AG04449 (cell line): Measurements from ENCODE around the gene SPNS1.
A peak's percentile ranks its signal among the peaks of the same experiment; 100 is the strongest.

Experiments
- CTCF ChIA-PET: fragments of 350-600 bp; formaldehyde crosslinking; extraction: SDS; loops from one replicate; lab custom pipeline; 2021; ENCODE audit warnings: antibody characterized with exemption; lab: Yijun Ruan, JAX
- POLR2A ChIA-PET: fragments of 400-600, 350-600 bp; formaldehyde crosslinking; extraction: SDS; loops from one replicate; lab custom pipeline; 2020; ENCODE audit warnings: antibody characterized with exemption, inconsistent platforms; lab: Yijun Ruan, JAX
- DNase-seq: peaks from one replicate; pipeline ENCODE4 v3.0.0-alpha.2; 2010; ENCODE audit warnings: low read depth, low spot score
- H3K4me3 ChIP-seq: 2 replicates; pipeline ENCODE4 v1.5.1; 2011; ENCODE audit warnings: low read depth, mild to moderate bottlenecking, control low read depth, low read length
- CTCF ChIP-seq: IDR thresholded peaks from one replicate; pipeline ENCODE4 v1.5.1; 2011; ENCODE audit warnings: mild to moderate bottlenecking, moderate library complexity, low read length, control low read depth, inconsistent platforms; ENCODE audit not compliant: insufficient read depth; ENCODE audit errors: missing control alignments

SPNS1 gene

DNA sequence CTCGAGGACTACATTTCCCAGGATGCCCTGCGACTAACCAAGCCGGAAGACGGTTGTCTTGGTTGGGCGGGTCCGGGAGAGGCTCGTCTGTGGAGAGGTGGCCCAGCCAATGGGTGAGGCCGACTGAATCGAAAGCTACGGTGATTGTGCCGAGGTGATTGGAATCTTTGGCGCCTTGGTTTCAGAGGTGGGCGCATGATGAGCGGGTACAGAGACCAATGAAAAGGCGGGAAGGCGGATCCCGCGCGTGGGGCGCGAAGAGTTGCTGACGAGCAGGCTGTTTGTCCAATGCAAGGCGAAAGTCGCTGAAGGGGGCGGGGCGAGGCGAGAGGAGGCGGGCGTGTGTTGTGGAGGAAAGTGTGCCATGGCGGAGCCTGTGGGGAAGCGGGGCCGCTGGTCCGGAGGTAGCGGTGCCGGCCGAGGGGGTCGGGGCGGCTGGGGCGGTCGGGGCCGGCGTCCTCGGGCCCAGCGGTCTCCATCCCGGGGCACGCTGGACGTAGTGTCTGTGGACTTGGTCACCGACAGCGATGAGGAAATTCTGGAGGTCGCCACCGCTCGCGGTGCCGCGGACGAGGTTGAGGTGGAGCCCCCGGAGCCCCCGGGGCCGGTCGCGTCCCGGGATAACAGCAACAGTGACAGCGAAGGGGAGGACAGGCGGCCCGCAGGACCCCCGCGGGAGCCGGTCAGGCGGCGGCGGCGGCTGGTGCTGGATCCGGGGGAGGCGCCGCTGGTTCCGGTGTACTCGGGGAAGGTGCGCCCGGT is 23.7 kb upstream of the SPNS1 start, which contains the start of gene NFATC2IP:
Gene NFATC2IP, plus strand, starts transcription at position 290 of the 762 bp plus-strand sequence. Its CDS starts 75 bp downstream, at position 365.
- CTCF ChIA-PET: interaction anchor here (0.7 to 2.0 kb wide), 3 partner anchors 20 to 24 kb away, joined by 3 to 6 read pairs (median 4); partner anchors contain the start of gene SPNS1
- POLR2A ChIA-PET: interaction anchor here (0.6 to 0.9 kb wide), 2 partner anchors 26 to 71 kb away, joined by 3 read pairs; partner anchors contain the start of gene RABEP2
- no peak for TF ChIP-seq CTCF
- peak within 1 kb of the TSS; percentile 79 for H3K4me3 ChIP-seq
- peak; percentile 99 for DNase-seq

DNA sequence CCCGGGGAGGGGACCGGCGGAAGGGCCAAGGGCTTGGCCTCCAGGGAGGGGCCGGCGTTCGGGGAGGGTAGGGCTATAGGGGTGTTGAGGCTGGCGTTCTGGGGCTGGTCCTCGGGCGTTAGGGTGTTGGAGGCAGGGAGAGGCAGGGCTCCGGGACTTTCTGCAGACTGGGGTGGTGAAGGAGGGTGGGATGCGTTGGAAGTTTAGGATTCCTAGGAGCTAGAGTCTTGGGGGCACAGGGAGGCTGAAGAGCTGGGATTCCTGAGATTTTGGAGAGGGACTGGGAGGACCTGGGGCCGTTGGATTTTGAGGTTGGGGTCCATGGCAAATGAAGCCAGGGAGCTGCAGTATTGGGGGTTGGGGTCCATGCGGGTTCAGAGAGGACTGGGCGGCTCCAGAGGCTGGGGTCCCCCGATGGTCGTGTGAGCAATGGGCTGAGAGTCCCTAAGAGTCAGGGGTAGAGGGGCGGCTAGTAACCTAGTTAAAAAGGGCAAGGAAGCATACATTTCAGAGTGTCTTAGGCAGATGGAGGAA is 23.1 kb upstream of the SPNS1 start:
- CTCF ChIA-PET: interaction anchor here (0.6 to 2.6 kb wide), 3 partner anchors 18 to 22 kb away, joined by 3 to 15 read pairs (median 6); partner anchors contain the start of gene SPNS1
- TF ChIP-seq CTCF: no peak
- POLR2A ChIA-PET: no interaction called here
- H3K4me3 ChIP-seq: peak overlapping the region; percentile 79
- DNase-seq: no peak

DNA sequence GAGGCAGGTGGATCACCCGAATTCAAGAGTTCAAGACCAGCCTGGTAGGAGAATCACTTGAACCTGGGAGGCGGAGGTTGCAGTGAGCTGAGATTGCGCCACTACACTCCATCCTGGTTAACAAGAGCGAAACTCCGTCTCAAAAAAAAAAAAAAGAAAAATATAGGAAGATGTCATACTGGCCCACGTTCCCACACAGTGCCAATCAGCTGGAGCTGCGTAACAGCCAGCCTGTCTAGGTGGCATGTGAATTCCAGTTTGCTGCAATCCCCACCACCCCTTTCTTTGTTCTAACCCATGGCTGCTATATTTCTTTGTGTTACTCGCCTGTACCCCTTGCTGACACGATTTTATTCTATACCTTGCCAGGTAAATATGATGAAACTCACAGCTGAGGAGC is 16.4 kb upstream of the SPNS1 start:
- TF ChIP-seq CTCF: no peak
- no peak for DNase-seq
- H3K4me3 ChIP-seq: no peak overlapping the region
- ChIA-PET POLR2A (no interaction called here), CTCF (interaction anchor here (1.2 to 1.4 kb wide), 3 partner anchors 10 to 16 kb away, joined by 3 to 5 read pairs (median 5); no protein-coding TSS in a partner anchor)

- DNase-seq: no peak
- no peak overlapping the region for H3K4me3 ChIP-seq
- TF ChIP-seq CTCF: no peak
- ChIA-PET CTCF (interaction anchor here (1.2 to 1.4 kb wide), 3 partner anchors 10 to 15 kb away, joined by 3 to 5 read pairs (median 5); no protein-coding TSS in a partner anchor), POLR2A (no interaction called here)
Measured at GRCh38 chr16:28958836-28959235, 15.7 kb upstream of the SPNS1 start.

- DNase-seq: no peak
- ChIA-PET POLR2A (no interaction called here), CTCF (interaction anchor here (1.0 kb wide), 1 partner anchor 10 kb away, joined by 4 read pairs; no protein-coding TSS in a partner anchor)
- H3K4me3 ChIP-seq: no peak overlapping the region
- no peak for TF ChIP-seq CTCF
Measured at GRCh38 chr16:28964072-28964471, 10.5 kb upstream of the SPNS1 start.

DNA sequence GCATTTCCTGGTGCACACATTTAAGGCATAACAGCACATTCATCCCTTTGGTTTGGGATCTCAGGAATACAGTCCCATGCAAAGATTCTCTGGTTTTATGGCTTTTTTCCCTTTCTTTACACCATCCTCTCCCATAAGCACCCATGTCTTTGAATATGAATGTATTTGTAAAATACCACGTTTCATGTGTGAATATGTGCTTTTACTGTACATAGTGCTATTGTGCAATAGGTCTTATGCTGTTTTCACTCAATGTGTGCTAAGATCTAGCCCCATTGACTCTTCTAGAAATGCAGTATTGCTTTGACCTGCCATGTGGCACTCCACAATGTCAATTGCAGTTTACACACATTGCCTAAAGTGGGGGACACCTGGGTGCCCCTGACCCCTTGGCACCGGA is 10.1 kb upstream of the SPNS1 start:
- CTCF ChIA-PET: interaction anchor here (1.0 kb wide), 1 partner anchor 9 kb away, joined by 4 read pairs; no protein-coding TSS in a partner anchor
- TF ChIP-seq CTCF: no peak
- DNase-seq: no peak
- POLR2A ChIA-PET: no interaction called here
- no peak overlapping the region for H3K4me3 ChIP-seq
